Breast epithelium (tissue), 3 donors: ENCODE results near the gene LUC7L.

ENCODE experiments used
- CTCF ChIP-seq, 3 donors: fragments of 450-650 bp; IDR thresholded peaks; one replicate each; pipeline ENCODE4 v1.5.1; 2016 to 2017; ENCODE audit warnings: antibody characterized with exemption in 3 of 3, mild to moderate bottlenecking in 3 of 3, moderate library complexity in 3 of 3
- POLR2A ChIP-seq: fragments of 450-650 bp; IDR thresholded peaks from one replicate; pipeline ENCODE4 v1.6.1; 2016; ENCODE audit warnings: antibody characterized with exemption, mild to moderate bottlenecking, moderate library complexity
- POLR2AphosphoS5 ChIP-seq, 3 donors: sonication (generic); formaldehyde crosslinking; IDR thresholded peaks; one replicate each; pipeline ENCODE4 v1.6.1; 2017; ENCODE audit warnings: antibody characterized with exemption in 3 of 3

- TF ChIP-seq POLR2AphosphoS5 (IDR thresholded peaks at IDR 0.05) (no peak), POLR2A (no peak), CTCF (IDR thresholded peaks at IDR 0.05) (no peak)
These were observed 85.8 kb downstream of the LUC7L start for GRCh38 chr16:143456-143855.
